ENCODE data around the gene ABHD16B.
A peak's percentile ranks its signal among the peaks of the same experiment; 100 is the strongest.

Gene ABHD16B

DNA sequence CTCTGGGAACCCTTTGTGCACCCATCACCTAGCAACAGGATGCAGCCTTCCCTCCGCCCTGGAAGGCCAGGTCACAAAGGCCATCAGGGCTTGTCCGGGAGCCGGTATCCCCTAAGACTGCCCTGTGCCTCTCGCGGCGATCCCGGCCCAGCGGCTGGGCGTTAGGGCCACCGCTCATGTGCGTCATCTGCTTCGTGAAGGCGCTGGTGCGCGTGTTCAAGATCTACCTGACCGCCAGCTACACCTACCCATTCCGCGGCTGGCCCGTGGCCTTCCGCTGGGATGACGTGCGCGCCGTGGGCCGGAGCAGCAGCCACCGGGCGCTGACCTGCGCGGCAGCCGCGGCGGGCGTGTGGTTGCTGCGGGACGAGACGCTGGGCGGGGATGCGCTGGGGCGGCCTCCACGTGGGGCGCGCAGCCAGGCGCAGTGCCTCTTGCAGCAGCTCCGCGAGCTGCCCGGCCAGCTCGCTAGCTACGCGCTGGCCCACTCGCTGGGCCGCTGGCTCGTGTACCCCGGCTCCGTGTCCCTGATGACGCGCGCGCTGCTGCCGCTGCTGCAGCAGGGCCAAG lies at the start of gene ABHD16B:
ABHD16B (plus strand) TSS at position 134 of the 570 bp plus-strand sequence; CDS start at position 177, 43 bp downstream.
- no peak for DNase-seq (ENCODE audit: low read depth, low spot score)

GRCh38 chr20:63814891-63815614 lies 46.2 kb upstream of the ABHD16B start:
- no peak for DNase-seq (ENCODE audit: low read depth, low spot score)

DNA sequence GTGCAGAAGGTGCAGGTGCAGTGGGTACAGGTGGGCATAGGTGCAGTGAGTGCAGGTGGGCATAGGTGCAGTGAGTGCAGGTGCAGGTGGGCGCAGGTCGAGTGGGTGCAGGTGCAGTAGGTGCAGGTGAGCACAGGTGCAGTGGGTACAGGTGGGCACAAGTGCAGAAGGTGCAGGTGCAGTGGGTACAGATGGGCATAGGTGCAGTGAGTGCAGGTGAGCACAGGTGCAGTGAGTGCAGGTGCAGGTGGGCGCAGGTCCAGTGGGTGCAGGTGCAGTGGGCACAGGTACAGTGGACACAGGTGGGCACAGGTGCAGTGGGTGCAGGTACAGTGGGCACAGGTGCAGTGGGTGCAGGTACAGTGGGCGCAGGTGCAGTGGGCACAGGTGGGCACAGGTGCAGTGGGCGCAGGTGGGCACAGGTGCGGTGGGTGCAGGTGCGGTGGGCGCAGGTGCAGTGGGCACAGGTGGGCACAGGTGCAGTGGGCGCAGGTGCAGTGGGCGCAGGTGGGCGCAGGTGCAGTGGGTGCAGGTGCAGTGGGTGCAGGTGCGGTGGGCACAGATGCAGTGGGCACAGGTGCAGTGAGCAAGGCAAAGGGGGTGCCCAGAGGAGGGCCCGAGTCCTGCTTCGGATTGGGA lies 45.6 kb upstream of the ABHD16B start:
- DNase-seq (ENCODE audit: low read depth, low spot score), result no peak

GRCh38 chr20:63819224-63819921 lies 41.9 kb upstream of the ABHD16B start:
- no peak for DNase-seq (ENCODE audit: low read depth, low spot score)

GRCh38 chr20:63821811-63822210 lies 39.5 kb upstream of the ABHD16B start:
- no peak for DNase-seq (ENCODE audit: low read depth, low spot score)

- no peak for DNase-seq (ENCODE audit: low read depth, low spot score)
These were observed 39.0 kb upstream of the ABHD16B start for GRCh38 chr20:63822276-63822696.

DNA sequence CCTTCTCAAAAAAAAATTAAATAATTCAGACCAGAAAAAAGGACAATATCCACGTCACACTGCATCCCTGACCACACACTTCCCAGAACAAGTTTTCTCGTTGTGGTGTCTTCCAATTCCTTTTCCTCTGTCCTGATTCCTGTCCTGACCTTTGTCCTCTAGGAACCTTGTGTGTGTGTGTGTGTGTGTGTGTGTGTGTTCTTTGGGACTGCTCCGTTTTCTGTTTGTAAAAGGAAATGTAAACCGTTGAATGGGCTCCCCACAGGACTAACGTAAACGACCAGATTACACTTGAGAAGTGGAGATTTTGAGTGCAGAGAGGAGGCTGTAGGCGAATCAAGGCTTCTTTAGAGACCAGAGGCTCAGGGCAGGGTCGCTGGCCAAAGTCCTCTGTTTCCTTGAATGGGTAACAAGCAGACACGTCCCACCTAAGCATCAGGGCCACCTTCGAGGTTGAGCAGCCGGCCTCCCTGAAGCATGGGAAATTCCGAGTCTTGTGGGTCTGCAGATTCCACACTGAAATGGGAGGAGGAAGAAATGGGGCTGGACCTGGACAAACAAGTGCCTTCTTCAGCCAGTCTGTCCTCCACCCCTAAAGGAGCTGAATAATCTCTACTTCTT lies 37.5 kb upstream of the ABHD16B start:
- DNase-seq (ENCODE audit: low read depth, low spot score), result no peak

- no peak for DNase-seq (ENCODE audit: low read depth, low spot score)
These were observed 35.8 kb upstream of the ABHD16B start for GRCh38 chr20:63825331-63826118.

GRCh38 chr20:63826753-63827152 lies 34.5 kb upstream of the ABHD16B start:
- DNase-seq (ENCODE audit: low read depth, low spot score), result no peak

- no peak for DNase-seq (ENCODE audit: low read depth, low spot score)
These were observed 33.2 kb upstream of the ABHD16B start for GRCh38 chr20:63828124-63828523.

GRCh38 chr20:63828545-63828944 lies 32.8 kb upstream of the ABHD16B start:
- no peak for DNase-seq (ENCODE audit: low read depth, low spot score)

DNA sequence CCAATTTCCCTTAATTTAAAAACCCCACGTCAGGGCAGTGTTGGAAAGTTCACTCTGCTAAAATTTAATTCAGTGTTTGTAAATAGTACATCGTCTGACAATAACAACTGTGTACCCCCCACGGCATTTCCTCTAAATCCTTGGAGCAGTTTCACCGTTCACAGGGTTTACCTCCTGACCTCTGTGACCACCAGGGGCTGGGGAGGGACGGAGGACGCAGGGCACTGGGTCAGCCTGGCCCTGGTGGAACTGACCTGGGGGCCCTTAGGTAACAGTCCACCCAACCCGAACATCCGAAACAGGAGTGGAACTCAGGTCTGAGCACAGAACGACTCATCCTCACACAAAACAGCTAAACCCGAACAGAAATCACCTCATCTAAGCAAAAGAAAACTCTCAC lies 32.3 kb upstream of the ABHD16B start:
- DNase-seq (ENCODE audit: low read depth, low spot score), result no peak

DNA sequence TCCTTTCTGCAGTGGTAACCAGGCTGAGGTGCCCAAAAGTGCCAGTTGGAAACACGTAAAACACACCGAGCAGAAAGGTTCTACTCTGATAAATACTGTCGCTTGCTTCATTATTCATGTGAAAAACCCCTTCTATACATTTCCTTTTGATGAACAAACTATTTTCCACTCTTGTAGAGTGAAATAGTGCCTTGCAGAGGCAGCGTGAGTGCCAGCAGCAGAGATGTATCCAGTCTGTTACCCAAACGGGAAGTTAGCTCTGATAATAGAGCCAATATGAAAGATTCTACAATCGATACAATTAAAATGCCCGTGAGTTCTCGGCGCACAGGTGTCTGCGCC lies 31.7 kb upstream of the ABHD16B start:
- no peak for DNase-seq (ENCODE audit: low read depth, low spot score)

DNA sequence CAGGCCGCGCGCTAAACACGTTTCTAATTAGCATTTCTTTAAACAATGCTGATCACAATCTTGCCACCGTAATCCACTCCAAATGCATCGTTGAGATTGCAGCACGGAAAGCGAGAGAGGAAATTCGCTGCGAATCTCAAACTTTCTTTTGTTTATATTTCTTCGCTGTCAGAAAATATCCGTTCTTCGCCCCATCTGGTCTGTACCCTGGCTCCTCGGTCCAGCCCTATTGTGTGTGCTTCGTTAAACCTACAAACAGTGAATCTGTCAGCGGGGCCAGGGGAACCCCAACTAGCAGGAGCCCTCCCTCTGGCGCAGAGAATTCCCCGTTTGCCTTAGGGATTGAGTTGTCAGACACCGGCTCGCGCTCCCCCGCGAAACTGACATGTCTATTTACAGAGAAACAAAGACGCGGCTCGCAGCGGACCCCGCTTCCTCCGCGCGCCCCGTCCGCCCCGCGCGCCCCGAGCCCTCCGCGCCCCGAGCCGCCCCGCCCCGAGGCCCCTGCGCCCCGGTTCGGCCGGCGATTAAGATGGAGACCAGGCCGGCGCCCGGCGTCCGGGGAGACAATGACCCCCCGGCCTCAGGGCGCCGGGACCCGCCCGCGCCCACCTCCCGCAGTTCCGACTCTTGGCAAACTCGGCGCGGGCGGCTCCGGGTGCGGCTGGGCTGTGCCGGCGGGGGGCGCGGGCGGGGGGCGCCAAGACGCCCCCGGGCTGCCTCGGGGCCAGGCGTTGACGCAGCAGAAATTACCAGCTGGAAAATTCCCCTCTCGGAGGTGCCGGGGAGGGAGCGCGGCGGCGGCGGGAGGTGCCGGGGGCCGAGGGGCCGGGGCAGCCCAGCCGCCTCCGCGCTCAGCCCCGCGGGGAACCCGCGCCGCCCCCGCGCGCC lies 31.1 kb upstream of the ABHD16B start:
- no peak for DNase-seq (ENCODE audit: low read depth, low spot score)

DNA sequence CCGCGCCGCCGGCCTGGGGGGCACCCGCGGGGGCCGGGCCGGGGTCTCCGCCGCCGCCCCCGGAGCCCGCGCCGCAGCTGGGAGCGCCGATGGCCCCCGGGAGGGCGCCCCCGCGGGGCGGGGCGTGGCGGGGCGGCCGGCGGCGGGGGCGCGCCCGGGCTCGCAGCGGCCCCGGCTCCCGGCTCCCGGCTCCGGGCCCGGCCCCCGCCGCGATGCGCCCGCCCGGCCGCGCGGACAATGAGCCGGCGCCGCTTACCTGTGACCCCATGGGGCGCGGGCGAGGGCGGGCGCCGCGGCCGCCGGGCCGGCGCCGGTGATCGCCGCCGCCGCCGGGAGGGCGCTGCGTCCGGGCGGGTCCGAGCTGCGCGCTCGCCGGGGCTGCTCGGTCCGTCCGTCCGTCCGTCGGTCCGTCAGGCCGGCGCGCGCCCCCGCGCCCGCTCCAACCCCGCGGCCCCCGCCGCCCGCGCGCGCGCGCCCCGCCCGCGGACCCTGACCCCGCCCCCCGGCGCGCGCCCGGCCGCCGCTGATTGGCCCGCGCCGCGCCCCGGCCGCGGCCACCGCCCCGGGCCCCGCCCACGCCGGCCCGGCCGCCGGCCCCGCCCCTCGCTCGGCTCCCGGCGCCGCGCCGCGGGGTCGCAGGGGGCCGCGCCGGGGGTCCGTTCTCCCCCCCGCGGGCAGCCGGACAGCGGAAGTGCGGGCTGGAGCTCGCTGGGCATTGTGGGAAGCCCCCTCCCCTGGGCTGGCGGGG lies 30.3 kb upstream of the ABHD16B start, which contains the start of gene ZBTB46:
ZBTB46 (minus strand) TSS at position 424 of the 748 bp plus-strand sequence. CDS start 40,507 bp downstream, outside the sequence.
- no peak for DNase-seq (ENCODE audit: low read depth, low spot score)

GRCh38 chr20:63831646-63831992 lies 29.7 kb upstream of the ABHD16B start:
- no peak for DNase-seq (ENCODE audit: low read depth, low spot score)

GRCh38 chr20:63831993-63832686 lies 29.2 kb upstream of the ABHD16B start:
- DNase-seq (ENCODE audit: low read depth, low spot score), result peak; percentile 63

DNA sequence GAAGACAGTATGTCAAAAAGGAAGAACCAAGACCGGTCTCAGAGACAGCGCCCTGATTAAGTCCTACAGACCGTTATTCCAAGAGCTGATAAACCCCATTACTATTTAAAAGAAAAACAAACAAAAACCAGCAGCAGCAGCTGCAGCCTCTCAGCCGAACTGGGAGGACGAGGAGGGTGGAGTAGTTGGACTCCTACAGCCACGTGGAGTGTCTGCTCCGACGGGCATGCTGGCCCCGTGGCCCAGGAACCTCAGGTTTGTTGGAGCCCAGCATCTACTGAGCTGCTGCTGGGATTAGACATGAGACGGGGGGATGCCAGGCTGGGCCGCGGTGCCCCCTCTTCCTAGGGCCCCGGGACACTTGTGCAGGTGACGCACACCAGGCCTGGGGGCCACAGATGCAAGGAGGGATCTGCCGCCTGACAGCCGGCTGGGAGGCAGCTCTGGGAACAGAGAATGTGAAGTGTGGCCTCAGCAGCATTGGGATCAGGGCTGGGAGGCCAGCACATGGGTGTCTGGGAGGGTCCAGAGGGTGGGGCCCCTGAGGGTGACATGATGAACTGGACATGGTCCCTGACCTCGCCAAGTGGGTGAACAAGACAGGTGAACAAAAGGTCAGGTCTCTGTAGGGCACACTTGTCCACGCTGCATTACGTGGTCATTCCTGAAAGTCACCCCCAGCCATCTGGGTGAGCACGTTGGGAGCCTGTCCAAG lies 27.4 kb upstream of the ABHD16B start:
- DNase-seq (ENCODE audit: low read depth, low spot score), result no peak

All from ELF-1 (cell line).